Lower lobe of right lung (tissue), 2 donors: ENCODE measurements around the gene MAP3K2. TPM values are rescaled to one million over a fixed set of nuclear protein-coding genes. Genes with fewer than 3 reads are reported as not detected.
"Not testable (repeated sequence)": the region's sequence is repeated elsewhere in the genome, so short reads cannot be mapped to it uniquely, and the experiment has no call there.

Experiments
- ATAC-seq, 2 donors: fragments of 200-7000 bp; cut with Tn5 transposase; one replicate each; pipeline ENCODE4 v1.9.1; 2020 to 2022; ENCODE audit warnings: mild to moderate bottlenecking in 2 of 2, moderate library complexity in 2 of 2
- DNase-seq: peaks from one replicate; pipeline ENCODE4 v3.0.0-alpha.2; 2020
- H3K27ac ChIP-seq: fragments of 200-600 bp; one replicate; pipeline ENCODE4 v1.8.0; 2022
- H3K27me3 ChIP-seq: fragments of 200-600 bp; one replicate; pipeline ENCODE4 v1.8.0; 2022; ENCODE audit warnings: low read depth
- H3K36me3 ChIP-seq: fragments of 200-600 bp; one replicate; pipeline ENCODE4 v1.8.0; 2022; ENCODE audit warnings: mild to moderate bottlenecking
- H3K4me1 ChIP-seq: fragments of 200-600 bp; one replicate; pipeline ENCODE4 v1.8.0; 2022
- H3K4me3 ChIP-seq: fragments of 200-600 bp; one replicate; pipeline ENCODE4 v1.8.0; 2022; ENCODE audit warnings: mild to moderate bottlenecking
- H3K9me3 ChIP-seq: fragments of 200-600 bp; one replicate; pipeline ENCODE4 v1.8.0; 2022
- intact Hi-C: fragments of 100-400 bp; cut with DNase I; formaldehyde crosslinking; loops from one replicate; pipeline ENCODE4 v1.11.0; 2022
- total RNA-seq: library from RNA; stranded (reverse); fragmentation: NEBNext Ultra II Directional; extraction: Animal tissue kit (Norgen Biotek cat#: 25700); gene quantifications from one replicate; pipeline ENCODE4 v1.2.1, GENCODE V29; 2021
- TF ChIP-seq, protein P1 (sequence below): fragments of 200-600 bp; IDR thresholded peaks from one replicate; pipeline ENCODE4 v1.8.0; 2022; ENCODE audit warnings: antibody characterized with exemption, mild to moderate bottlenecking
- donor health status: DM: no; HTN: yes; CAD: no; lungs with severe emphysema.

Gene MAP3K2
- total RNA-seq, 1 donor from 2014 or later, result 78.4 TPM

DNA sequence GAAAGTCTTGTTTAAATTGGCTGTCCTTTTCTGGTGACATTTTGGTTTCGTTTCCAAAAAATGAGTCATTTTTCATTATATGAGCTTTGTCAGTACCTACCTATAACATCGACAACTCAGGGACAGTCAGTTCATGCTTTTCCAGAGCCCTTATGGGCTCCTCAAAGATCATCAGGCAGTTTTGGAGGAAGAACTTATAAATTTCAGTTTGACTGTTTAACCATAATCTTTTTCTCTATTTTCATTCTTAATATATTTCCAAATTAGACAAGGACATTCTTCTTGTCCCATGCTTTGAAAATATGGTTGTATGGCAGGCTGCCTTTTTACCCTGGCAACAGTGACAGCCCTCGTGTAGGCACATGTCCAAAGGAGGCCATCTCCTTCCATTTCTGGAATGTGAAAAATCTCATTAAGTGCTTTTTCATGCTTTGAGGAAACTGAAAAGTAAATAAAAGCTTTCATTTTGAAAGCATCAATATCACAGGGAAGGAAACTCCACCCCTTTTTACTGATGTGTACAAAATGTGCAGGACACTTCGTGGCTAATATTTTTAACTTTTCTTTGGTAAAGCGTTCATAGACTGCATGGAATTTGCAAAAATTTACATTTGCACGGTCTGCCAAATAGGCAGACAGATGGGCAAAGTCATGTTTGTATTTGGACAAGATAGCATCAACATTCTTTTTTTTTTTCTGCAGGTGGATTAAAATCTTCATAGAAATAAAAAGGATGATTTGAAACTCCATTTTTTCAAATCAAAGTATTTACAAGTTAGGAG is 23.3 kb upstream of the MAP3K2 start:
- Histone ChIP-seq H3K27me3 (no peaks in the 10 kb centered on the region), H3K4me1 (peaks cover 50% of the 10 kb centered on the region), H3K4me3 (no peak overlapping the region), H3K9me3 (no peaks in the 10 kb centered on the region), H3K27ac (peak overlapping the region; percentile 59), H3K36me3 (no peaks in the 10 kb centered on the region)
- no peak for DNase-seq
- TF ChIP-seq, protein P1, sequence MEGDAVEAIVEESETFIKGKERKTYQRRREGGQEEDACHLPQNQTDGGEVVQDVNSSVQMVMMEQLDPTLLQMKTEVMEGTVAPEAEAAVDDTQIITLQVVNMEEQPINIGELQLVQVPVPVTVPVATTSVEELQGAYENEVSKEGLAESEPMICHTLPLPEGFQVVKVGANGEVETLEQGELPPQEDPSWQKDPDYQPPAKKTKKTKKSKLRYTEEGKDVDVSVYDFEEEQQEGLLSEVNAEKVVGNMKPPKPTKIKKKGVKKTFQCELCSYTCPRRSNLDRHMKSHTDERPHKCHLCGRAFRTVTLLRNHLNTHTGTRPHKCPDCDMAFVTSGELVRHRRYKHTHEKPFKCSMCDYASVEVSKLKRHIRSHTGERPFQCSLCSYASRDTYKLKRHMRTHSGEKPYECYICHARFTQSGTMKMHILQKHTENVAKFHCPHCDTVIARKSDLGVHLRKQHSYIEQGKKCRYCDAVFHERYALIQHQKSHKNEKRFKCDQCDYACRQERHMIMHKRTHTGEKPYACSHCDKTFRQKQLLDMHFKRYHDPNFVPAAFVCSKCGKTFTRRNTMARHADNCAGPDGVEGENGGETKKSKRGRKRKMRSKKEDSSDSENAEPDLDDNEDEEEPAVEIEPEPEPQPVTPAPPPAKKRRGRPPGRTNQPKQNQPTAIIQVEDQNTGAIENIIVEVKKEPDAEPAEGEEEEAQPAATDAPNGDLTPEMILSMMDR, result no peak
- peak in 1 of 2 donors; percentile 1 for ATAC-seq
- intact Hi-C loops, result no loop called here

DNA sequence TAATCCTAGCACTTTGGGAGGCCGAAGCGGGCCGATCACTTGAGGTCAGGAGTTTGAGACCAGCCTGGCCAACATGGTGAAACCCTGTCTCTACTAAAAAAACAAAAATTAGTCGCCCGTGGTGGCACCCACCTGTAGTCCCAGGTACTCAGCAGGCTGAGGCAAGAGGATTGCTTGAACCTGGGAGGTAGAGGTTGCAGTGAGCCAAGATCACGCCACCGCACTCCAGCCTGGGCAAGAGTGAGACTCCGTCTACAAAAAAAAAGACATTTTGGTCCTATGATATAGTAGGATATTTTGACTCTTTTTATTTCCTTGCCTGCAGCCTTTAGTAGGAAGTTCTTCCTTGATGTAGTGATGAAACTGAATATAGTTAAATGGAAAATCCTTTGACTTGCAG is 21.9 kb upstream of the MAP3K2 start:
- H3K36me3 ChIP-seq, H3K9me3 ChIP-seq, intact Hi-C loops, DNase-seq, H3K4me3 ChIP-seq, H3K27ac ChIP-seq, H3K27me3 ChIP-seq, ATAC-seq: not testable (repeated sequence)
- peaks cover 49% of the 10 kb centered on the region for H3K4me1 ChIP-seq

GRCh38 chr2:127408807-127409099 is 21.0 kb upstream of the MAP3K2 start:
- Histone ChIP-seq H3K9me3 (no peaks in the 10 kb centered on the region), H3K4me3 (peak overlapping the region; percentile 60), H3K36me3 (no peaks in the 10 kb centered on the region), H3K27me3 (no peaks in the 10 kb centered on the region), H3K27ac (peak overlapping the region; percentile 92), H3K4me1 (peaks cover 54% of the 10 kb centered on the region)
- intact Hi-C loops, result no loop called here
- DNase-seq (no peak), ATAC-seq (no peak)
- TF ChIP-seq, protein P1, result no peak

- DNase-seq (peak; percentile 94), ATAC-seq (peak; percentile 97)
- H3K27me3 ChIP-seq, result no peaks in the 10 kb centered on the region
- peaks cover 54% of the 10 kb centered on the region for H3K4me1 ChIP-seq
- H3K4me3 ChIP-seq, result peak overlapping the region; percentile 60
- H3K36me3 ChIP-seq, result no peaks in the 10 kb centered on the region
- peak overlapping the region; percentile 92 for H3K27ac ChIP-seq
- H3K9me3 ChIP-seq, result no peaks in the 10 kb centered on the region
- TF ChIP-seq, protein P1, result no peak
- intact Hi-C loops, result no loop called here
Observed at GRCh38 chr2:127408004-127408806, 20.4 kb upstream of the MAP3K2 start.

GRCh38 chr2:127407661-127408003 is 19.9 kb upstream of the MAP3K2 start:
- H3K27ac ChIP-seq, result peak overlapping the region; percentile 59
- DNase-seq, result no peak
- H3K27me3 ChIP-seq, result no peaks in the 10 kb centered on the region
- TF ChIP-seq, protein P1, result no peak
- ATAC-seq, result peak; percentile 50 to 53
- peaks cover 54% of the 10 kb centered on the region for H3K4me1 ChIP-seq
- H3K9me3 ChIP-seq, result no peaks in the 10 kb centered on the region
- H3K36me3 ChIP-seq, result no peaks in the 10 kb centered on the region
- H3K4me3 ChIP-seq, result peak overlapping the region; percentile 20
- intact Hi-C loops, result no loop called here

GRCh38 chr2:127407091-127407490 is 19.3 kb upstream of the MAP3K2 start:
- Histone ChIP-seq H3K36me3 (no peaks in the 10 kb centered on the region), H3K27ac (peak overlapping the region; percentile 59), H3K4me1 (peaks cover 51% of the 10 kb centered on the region), H3K27me3 (no peaks in the 10 kb centered on the region), H3K9me3 (no peaks in the 10 kb centered on the region), H3K4me3 (no peak overlapping the region)
- DNase-seq (peak; percentile 38), ATAC-seq (no peak)
- TF ChIP-seq, protein P1, result no peak
- intact Hi-C loops, result no loop called here
